H4 (cell line): Measurements from ENCODE around the gene ABCG2. TPM values are rescaled to one million over a fixed set of nuclear protein-coding genes. Genes with fewer than 3 reads are reported as not detected.

Experiments
- DNase-seq: peaks from one replicate; pipeline ENCODE4 v3.0.0-alpha.2; 2015; ENCODE audit warnings: low spot score
- total RNA-seq: library from RNA; depleted of rRNA; stranded (reverse); fragments of >200 nt; shearing (Covaris generic); gene quantifications from 2 replicates; pipeline ENCODE4 v1.2.3, GENCODE V29; 2014; rRNA removed

The ABCG2 gene
- total RNA-seq, 1 experiment from 2014 or later: 14.9 TPM

DNA sequence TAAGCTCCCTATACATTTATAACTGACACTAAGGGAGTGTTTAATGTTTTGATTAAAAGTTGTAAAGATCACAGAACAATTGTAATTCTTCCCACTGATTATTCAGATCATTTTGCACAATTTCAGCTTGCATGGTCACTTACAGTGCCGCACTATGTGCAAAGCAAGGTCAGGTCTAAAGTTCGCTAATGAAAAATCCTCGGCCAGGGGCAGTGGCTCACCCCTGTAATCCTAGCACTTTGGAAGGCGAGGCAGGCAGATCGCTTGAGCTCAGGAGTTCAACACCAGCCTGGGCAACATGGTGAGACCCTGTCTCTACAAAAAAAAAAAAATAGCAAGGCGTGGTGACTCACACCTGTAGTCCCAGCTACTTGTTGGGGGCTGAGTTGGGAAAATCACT is 94.0 kb downstream of the ABCG2 start:
- no peak for DNase-seq

DNA sequence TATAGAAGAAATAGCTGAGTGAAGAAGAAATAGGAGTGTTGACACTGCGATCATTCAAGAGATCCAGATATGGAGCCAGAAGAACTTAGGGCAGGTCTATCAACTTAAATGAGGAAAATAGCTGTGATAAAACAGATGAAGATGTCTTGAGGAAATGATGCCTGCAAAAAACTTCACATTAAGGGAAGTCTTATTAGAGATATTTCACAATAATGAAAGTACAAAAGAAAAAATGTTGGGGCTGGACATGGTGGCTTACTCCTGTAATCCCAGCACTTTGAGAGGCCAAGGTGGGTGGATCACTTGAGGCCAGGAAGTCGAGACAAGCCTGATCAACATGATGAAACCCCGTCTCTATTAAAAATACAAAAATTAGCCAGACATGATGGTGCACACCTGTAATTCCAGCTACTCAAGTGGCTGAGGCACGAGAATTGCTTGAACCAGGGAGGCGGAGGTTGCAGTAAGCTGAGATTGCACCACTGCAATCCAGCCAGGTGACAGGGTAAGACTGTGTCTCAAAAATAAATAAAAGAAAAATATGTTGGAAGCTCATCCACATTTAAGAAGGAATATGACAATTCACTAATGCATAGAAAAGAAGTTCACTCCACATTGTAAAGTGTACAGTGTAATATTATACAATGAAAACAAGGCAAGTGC is 94.7 kb downstream of the ABCG2 start:
- no peak for DNase-seq

DNA sequence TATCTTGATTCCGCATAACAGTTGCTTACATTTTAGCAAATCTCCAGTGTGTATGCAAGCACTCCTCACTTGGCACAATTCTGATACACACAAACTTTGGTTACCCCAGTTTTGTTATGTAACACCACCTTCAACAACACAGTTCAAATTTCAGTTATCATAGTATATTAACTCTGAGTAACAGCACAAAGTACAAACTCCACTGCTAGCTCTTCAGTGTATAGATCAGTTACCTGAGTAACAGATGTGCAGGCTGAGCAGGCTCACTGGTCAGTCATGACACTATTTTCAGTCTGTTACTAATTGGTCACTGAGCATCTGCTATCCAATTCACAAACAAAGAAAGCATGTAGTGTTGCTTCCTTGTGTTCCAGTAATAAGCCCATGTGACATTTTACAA is 95.6 kb downstream of the ABCG2 start:
- DNase-seq: no peak

DNA sequence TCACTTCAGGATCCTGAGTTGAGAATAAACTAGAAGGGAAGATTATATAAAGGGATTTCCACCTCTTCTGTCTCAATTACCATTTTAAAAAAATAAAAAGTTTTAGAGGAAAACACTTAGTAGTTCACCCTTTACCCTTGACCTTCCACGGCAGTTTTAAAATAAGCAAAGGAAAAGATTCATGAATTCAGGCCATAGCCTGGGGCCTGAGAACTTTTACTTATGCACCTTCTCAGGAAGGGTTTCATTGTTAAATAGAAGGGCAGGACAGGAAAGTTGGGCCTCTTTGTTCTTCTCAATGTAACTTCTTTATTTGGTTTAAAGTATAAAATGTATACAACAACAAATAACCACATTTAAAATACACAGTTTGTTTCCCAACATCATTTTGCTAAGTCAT is 96.1 kb downstream of the ABCG2 start:
- no peak for DNase-seq

DNA sequence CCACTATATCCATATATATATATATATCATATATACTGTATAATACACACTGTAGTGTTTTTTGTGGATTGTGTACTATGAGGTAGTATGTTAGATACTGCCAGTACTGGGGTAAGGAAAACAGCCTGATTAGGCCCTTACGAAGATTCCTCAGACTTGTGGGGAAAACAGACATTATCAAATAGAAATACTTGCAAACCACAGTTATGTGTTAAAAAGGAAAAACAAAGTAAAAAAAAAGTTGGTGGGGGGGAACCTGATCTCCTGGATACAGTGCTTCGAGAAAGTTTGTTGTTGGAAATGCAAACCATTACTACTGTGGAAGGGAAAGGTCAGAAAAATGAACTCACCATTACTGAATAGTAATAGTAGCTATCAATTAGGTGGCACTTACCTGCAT is 98.0 kb downstream of the ABCG2 start:
- no peak for DNase-seq

DNA sequence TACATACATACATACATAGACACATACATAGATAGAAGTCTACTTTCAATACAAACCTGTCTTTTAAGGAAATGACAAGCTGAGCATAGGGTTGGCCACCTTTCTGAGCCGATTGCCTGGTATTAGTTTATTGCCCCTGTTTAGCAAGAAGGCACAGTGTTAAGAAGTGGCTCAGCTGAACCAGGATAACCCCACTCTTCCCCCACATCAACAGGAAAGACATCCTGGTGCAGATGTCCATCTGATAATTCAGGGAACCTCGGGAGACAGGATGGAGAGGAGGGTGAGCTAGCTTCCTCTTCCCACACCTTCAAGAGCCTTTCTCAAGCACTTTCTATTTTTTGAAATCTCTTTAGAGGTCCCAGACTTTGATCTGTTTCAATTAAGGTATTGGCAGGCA is 98.7 kb downstream of the ABCG2 start:
- no peak for DNase-seq

DNA sequence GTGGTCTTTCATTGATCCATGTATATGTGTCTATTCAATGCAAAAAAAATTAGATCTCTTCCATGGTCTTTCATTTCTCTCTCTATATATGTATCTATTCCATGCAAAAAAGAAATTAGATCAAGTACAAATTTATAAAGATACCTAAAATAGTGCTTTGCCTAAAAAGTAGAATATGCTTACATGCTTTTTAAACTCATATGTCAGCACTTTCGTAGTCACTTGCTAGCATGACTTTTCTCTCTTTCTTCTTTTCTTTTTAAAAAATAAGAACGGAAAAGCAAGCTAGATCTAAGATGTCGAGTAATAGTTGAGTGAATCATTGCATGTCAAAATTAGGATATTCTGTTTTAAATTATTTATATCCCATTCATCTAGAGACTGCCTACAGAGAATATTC is 100.1 kb downstream of the ABCG2 start:
- no peak for DNase-seq

DNA sequence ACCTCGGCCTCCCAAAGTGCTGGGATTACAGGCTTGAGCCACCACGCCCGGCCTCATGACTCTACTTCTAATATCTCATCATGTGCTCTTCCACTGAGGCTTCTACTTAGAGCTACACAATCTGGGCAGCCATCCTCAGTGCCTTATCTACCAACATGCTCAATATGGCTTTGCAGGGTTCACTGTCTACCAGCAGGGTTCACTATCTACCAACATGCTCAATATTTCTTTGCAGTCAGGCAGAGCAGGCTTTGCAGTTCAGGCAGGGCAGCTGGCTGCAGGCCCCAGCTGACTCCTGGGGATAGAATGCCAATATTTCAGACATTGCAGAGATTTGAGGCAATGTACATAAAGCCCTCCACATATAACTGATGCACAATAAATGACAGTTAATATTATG is 103.5 kb downstream of the ABCG2 start:
- DNase-seq: peak; percentile 59

DNA sequence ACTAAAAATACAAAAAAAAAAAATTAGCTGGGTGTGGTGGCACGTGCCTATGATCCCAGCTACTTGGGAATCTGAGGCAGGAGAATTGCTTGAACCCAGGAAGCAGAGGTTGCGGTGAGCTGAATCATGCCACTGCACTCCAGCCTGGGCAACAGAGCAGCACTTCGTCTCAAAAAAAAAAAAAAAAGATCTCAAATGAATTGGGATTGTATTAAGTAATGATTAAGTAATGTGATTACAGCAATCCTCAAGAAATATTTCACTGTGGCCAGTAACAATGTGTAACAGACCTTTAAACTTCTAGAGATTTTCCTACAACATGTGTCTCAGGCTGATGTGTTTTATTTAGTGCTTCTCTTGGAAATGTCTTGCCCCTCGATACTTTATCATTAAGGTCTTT is 104.2 kb downstream of the ABCG2 start:
- DNase-seq: no peak

DNA sequence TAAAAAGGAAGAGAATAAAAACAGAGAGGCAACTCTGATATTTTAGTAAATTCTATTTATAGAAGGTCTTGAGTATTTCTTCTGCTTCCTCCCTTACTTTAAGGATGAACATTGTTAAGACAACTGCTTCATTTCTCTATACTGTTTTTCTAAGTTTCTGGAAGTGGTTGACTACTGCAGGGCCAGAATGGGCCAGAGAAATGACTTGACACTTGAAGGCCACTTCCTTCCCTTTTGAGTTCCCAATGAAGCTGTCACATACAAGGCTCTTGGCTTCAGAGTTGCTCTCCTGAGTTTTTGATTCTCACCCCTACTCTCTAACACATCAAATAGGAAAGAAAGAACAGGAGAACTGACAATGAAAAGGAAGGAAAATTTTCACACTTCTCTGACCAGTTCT is 113.4 kb downstream of the ABCG2 start:
- DNase-seq: no peak

DNA sequence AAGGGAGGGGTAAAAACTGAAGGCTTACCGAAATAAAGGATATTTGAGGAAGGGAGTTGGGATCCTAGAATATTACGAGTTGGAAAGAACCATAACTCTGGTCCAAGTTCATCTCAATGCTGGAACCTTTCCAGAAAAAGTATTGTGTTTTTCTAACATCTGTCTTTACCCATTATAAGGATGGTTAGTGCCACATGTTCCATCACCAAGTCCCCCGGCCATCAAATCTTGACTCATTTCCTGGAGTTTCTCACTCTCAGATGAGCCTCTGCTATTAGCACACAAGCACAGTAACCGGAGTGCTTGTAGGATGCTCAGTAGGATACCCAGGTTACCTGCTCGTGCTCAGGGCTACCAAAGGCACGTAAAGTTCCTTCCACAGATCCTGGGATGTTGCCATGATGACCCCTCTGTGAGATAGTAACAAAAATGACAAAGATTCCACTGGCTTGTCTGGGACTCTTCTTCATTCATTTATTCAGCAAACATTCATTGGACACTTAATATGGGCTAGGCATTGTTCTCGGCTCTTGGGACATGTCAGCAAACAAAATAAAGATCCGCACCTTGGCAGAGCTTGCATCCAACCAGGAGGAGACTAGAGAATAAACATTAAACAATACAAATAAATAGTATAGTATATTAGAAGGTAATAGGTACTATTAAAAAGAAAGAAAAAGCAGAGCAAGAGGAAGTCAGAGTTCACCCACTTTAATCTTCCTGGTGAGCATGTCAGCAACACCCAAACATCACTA is 114.7 kb downstream of the ABCG2 start:
- DNase-seq: no peak

DNA sequence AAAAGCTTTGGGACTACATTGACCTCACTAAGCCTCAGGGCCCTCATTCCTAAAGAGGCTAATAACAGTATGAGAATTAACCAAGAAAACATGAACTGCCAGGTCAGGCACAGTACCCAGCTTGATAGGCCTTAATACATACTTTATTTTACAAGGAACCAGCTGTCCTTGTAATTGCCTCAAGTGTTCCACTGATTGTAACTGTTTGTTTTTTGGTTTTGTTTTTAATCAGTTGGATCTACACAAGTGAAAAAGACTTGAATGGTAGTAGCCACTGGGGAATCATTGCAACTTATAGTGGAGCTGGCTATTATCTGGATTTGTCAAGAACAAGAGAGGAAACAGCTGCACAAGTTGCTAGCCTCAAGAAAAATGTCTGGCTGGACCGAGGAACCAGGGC is 115.4 kb downstream of the ABCG2 start:
- no peak for DNase-seq

DNA sequence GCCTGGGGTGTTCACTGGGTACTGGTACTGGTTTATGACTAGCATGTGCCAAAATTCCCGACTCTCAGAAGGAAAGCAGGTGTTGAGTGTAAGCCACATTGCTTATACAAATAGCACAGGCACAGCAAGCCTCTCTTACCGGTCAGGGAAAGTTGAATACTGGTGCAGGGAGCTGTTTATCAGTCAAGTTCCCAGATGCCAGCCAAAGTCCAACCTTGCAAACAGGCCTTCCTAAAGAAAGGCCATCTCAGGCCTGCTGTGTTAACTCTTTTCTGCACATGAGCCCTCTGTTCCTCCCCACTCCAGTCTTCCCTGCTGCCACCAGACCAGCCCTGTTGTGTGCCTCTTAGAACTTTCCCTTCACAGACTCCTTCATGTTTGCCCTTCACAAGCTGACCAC is 116.8 kb downstream of the ABCG2 start:
- no peak for DNase-seq

DNA sequence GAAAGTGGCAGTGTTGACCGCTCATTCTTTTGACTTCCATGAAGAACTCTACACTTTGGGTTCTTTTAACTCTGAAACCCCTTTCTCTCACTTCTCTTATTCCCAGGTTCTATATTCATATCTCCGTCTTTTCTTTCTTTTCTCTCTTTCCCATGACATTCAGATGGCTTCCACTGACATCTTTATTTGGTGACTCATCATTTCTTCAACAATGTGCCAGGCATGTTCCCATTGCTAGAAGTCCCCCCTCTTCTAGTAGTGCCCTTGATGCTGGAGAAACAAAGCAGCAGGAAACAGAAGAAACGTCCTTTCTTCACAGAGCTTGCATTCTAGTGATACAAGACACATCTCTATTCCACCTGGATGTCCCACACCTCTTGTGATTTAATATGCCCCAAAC is 117.7 kb downstream of the ABCG2 start:
- DNase-seq: no peak

Other genes with a start within 250 kb of the ABCG2 start
- 197 and 219 TPM in 2 replicates for gene SPP1, start 182.9 kb downstream of the ABCG2 start, total RNA-seq
- 18.8 and 22.3 TPM in 2 replicates for gene PKD2, start 151.0 kb downstream of the ABCG2 start, total RNA-seq
- gene PPM1K, start 125.9 kb upstream of the ABCG2 start, total RNA-seq: 4.9 and 7.3 TPM in 2 replicates
- gene HERC6, start 220.2 kb upstream of the ABCG2 start, total RNA-seq: 17.5 and 23.3 TPM in 2 replicates